Skin of body (tissue), 2 donors: ENCODE data around the gene OSCAR. TPM values are rescaled to one million over a fixed set of nuclear protein-coding genes. Genes with fewer than 3 reads are reported as not detected.
"Not testable (repeated sequence)": the region's sequence is repeated elsewhere in the genome, so short reads cannot be mapped to it uniquely, and the experiment has no call there.

Source experiments
- DNase-seq: peaks from one replicate; lab custom pipeline; 2025; lab: John Stamatoyannopoulos, UW
- total RNA-seq: library from RNA; depleted of rRNA; stranded (reverse); fragments of >200 nt; gene quantifications from one replicate; pipeline ENCODE4 v1.2.3, GENCODE V29; 2014

The OSCAR gene
- total RNA-seq, 1 donor from 2014 or later = 1.4 TPM

GRCh38 chr19:54125713-54126112 is 25.1 kb upstream of the OSCAR start:
- no peak for DNase-seq

- no peak for DNase-seq
Observed at GRCh38 chr19:54124393-54124792, 23.8 kb upstream of the OSCAR start.

GRCh38 chr19:54123682-54124081 is 23.1 kb upstream of the OSCAR start:
- no peak for DNase-seq

- no peak for DNase-seq
Observed at GRCh38 chr19:54121259-54121658, 20.7 kb upstream of the OSCAR start.

- peak; percentile 97 for DNase-seq
Observed at GRCh38 chr19:54115109-54116063, 14.8 kb upstream of the OSCAR start, which contains the start of the genes PRPF31 and TFPT. Gene PRPF31, plus strand, starts transcription at chr19:54115754. Its CDS starts 2,525 bp downstream, at chr19:54118279. Gene TFPT, minus strand, starts transcription at chr19:54115657. Its CDS starts 388 bp downstream, at chr19:54115269.

- DNase-seq = no peak
Observed at GRCh38 chr19:54114340-54115108, 13.9 kb upstream of the OSCAR start.

GRCh38 chr19:54109651-54110050 is 9.0 kb upstream of the OSCAR start:
- no peak for DNase-seq

GRCh38 chr19:54108496-54108895 is 7.9 kb upstream of the OSCAR start:
- DNase-seq = no peak

GRCh38 chr19:54107876-54108490 is 7.4 kb upstream of the OSCAR start:
- no peak for DNase-seq

- no peak for DNase-seq
Observed at GRCh38 chr19:54106716-54107115, 6.1 kb upstream of the OSCAR start.

GRCh38 chr19:54105796-54106195 is 5.2 kb upstream of the OSCAR start:
- DNase-seq = no peak

- no peak for DNase-seq
Observed at GRCh38 chr19:54104998-54105715, 4.6 kb upstream of the OSCAR start.

- peak; percentile 96 for DNase-seq
Observed at GRCh38 chr19:54102421-54103169, 2.0 kb upstream of the OSCAR start, which contains the start of gene NDUFA3. Gene NDUFA3, plus strand, starts transcription at chr19:54102855. Its CDS starts 24 bp downstream, at chr19:54102879.

- not testable (repeated sequence) for DNase-seq
Observed at GRCh38 chr19:54099903-54100255, 724 bp downstream of the OSCAR start.

GRCh38 chr19:54099190-54099902 is 1.3 kb downstream of the OSCAR start:
- DNase-seq = no peak

- no peak for DNase-seq
Observed at GRCh38 chr19:54096617-54097106, 3.9 kb downstream of the OSCAR start.

GRCh38 chr19:54095859-54096616 is 4.6 kb downstream of the OSCAR start:
- not testable (repeated sequence) for DNase-seq

- DNase-seq = no peak
Observed at GRCh38 chr19:54095136-54095858, 5.3 kb downstream of the OSCAR start.
